HEK293 (cell line): ENCODE measurements around the gene FOXP3.

Source experiments
- CTCF ChIA-PET: fragments of 350-600 bp; formaldehyde crosslinking; extraction: SDS; loops from one replicate; lab custom pipeline; 2021; ENCODE audit warnings: antibody characterized with exemption; lab: Yijun Ruan, JAX
- POLR2A ChIA-PET: fragments of 300-600 bp; formaldehyde crosslinking; extraction: SDS; loops from one replicate; lab custom pipeline; 2020; ENCODE audit warnings: antibody characterized with exemption, inconsistent platforms; lab: Yijun Ruan, JAX
- H3K27ac ChIP-seq: fragments of 200-500 bp; sonication (Bioruptor generic); 2 replicates; pipeline ENCODE4 v1.5.1; 2014; ENCODE audit warnings: low read depth, low read length, control low read depth, inconsistent platforms; ENCODE audit errors: extremely low read depth
- H3K36me3 ChIP-seq, 2 experiments: fragments of 200-500 bp in 1 of 2; sonication (Bioruptor generic) in 1 of 2; 1 replicate in 1 of 2; 2 replicates in 1 of 2; pipeline ENCODE4 v1.5.1; 2014 to 2017; ENCODE audit warnings: inconsistent platforms in 2 of 2, low read length in 2 of 2; ENCODE audit not compliant: control insufficient read depth in 2 of 2, insufficient read depth in 1 of 2
- H3K4me1 ChIP-seq: fragments of 200-500 bp; sonication (Bioruptor generic); 2 replicates; pipeline ENCODE4 v1.5.1; 2014; ENCODE audit warnings: mild to moderate bottlenecking, low read length, inconsistent platforms; ENCODE audit not compliant: control insufficient read depth, insufficient read depth
- H3K4me3 ChIP-seq: 2 replicates; pipeline ENCODE4 v1.5.1; 2011; ENCODE audit warnings: low read depth, mild to moderate bottlenecking, control low read depth, low read length, moderate library complexity
- H3K9me3 ChIP-seq: fragments of 200-500 bp; sonication (Bioruptor generic); 2 replicates; pipeline ENCODE4 v1.5.1; 2014; ENCODE audit warnings: low read depth, low read length, inconsistent platforms; ENCODE audit not compliant: control insufficient read depth, insufficient read depth
- ATF2 ChIP-seq: fragments of 450-650 bp; formaldehyde crosslinking; IDR thresholded peaks from 2 replicates; pipeline ENCODE4 v1.5.1; 2016; ENCODE audit warnings: missing biosample characterization, missing genetic modification characterization, low read depth
- EGR2 ChIP-seq: fragments of 450-650 bp; formaldehyde crosslinking; IDR thresholded peaks from 2 replicates; pipeline ENCODE4 v1.5.1; 2016; ENCODE audit warnings: low read depth, missing biosample characterization, missing genetic modification characterization
- HOXA7 ChIP-seq: sonication (generic); formaldehyde crosslinking; IDR thresholded peaks from 2 replicates; pipeline ENCODE4 v1.8.1; 2022; ENCODE audit warnings: missing genetic modification reagents, borderline replicate concordance
- MZF1 ChIP-seq: fragments of 450-650 bp; formaldehyde crosslinking; IDR thresholded peaks from 2 replicates; pipeline ENCODE4 v1.5.1; 2017; ENCODE audit warnings: missing biosample characterization, missing genetic modification characterization, borderline replicate concordance
- PBX3 ChIP-seq: sonication (generic); formaldehyde crosslinking; IDR thresholded peaks from 2 replicates; pipeline ENCODE4 v1.8.1; 2022; ENCODE audit warnings: mild to moderate bottlenecking, moderate library complexity, missing genetic modification reagents
- SCRT2 ChIP-seq: fragments of 450-650 bp; formaldehyde crosslinking; IDR thresholded peaks from 2 replicates; pipeline ENCODE4 v1.5.1; 2016; ENCODE audit warnings: missing biosample characterization, missing genetic modification characterization
- SP2 ChIP-seq: fragments of 450-650 bp; formaldehyde crosslinking; IDR thresholded peaks from 2 replicates; pipeline ENCODE4 v1.5.1; 2016; ENCODE audit warnings: missing biosample characterization, missing genetic modification characterization
- SP7 ChIP-seq: fragments of 450-650 bp; formaldehyde crosslinking; IDR thresholded peaks from 2 replicates; pipeline ENCODE4 v1.5.1; 2016; ENCODE audit warnings: missing biosample characterization, missing genetic modification characterization
- ZBTB21 ChIP-seq: fragments of 450-650 bp; formaldehyde crosslinking; IDR thresholded peaks from 2 replicates; pipeline ENCODE4 v1.5.1; 2017; ENCODE audit warnings: missing biosample characterization, missing genetic modification characterization
- ZFHX2 ChIP-seq: fragments of 450-650 bp; formaldehyde crosslinking; conservative IDR thresholded peaks from 2 replicates; pipeline ENCODE4 v1.5.1; 2016; ENCODE audit warnings: missing biosample characterization, missing genetic modification characterization
- ZNF114 ChIP-seq: fragments of 450-650 bp; formaldehyde crosslinking; IDR thresholded peaks from 2 replicates; pipeline ENCODE4 v1.5.0; 2017; ENCODE audit warnings: missing biosample characterization, missing genetic modification characterization
- ZNF214 ChIP-seq: fragments of 450-650 bp; formaldehyde crosslinking; IDR thresholded peaks from 2 replicates; pipeline ENCODE4 v1.5.1; 2017; ENCODE audit warnings: missing biosample characterization, mild to moderate bottlenecking, missing genetic modification characterization, borderline replicate concordance
- ZNF26 ChIP-seq: fragments of 450-650 bp; formaldehyde crosslinking; IDR thresholded peaks from 2 replicates; pipeline ENCODE4 v1.5.1; 2016; ENCODE audit warnings: missing biosample characterization, missing genetic modification characterization
- ZNF341 ChIP-seq: fragments of 450-650 bp; formaldehyde crosslinking; IDR thresholded peaks from 2 replicates; pipeline ENCODE4; 2016; ENCODE audit warnings: low read depth, missing biosample characterization, missing genetic modification characterization
- ZNF426 ChIP-seq: fragments of 450-650 bp; formaldehyde crosslinking; IDR thresholded peaks from 2 replicates; pipeline ENCODE4 v1.5.1; 2017; ENCODE audit warnings: missing biosample characterization, missing genetic modification characterization, mild to moderate bottlenecking, inconsistent platforms, moderate library complexity
- ZNF596 ChIP-seq: fragments of 450-650 bp; IDR thresholded peaks from 2 replicates; pipeline ENCODE4 v1.5.0; 2018; ENCODE audit warnings: missing biosample characterization, mild to moderate bottlenecking, missing genetic modification characterization, moderate library complexity
- ZNF792 ChIP-seq: fragments of 450-650 bp; formaldehyde crosslinking; IDR thresholded peaks from 2 replicates; pipeline ENCODE4 v1.5.1; 2016; ENCODE audit warnings: missing biosample characterization, missing genetic modification characterization
- ZNF837 ChIP-seq: fragments of 450-650 bp; formaldehyde crosslinking; IDR thresholded peaks from 2 replicates; pipeline ENCODE4 v1.5.1; 2016; ENCODE audit warnings: missing biosample characterization, missing genetic modification characterization
- ZNF843 ChIP-seq: fragments of 450-650 bp; formaldehyde crosslinking; IDR thresholded peaks from 2 replicates; pipeline ENCODE4 v1.5.1; 2016; ENCODE audit warnings: missing biosample characterization, missing genetic modification characterization
- TF ChIP-seq, protein P1 (sequence below): fragments of 450-650 bp; formaldehyde crosslinking; IDR thresholded peaks from 2 replicates; pipeline ENCODE4 v1.5.1; 2017; ENCODE audit warnings: missing biosample characterization, mild to moderate bottlenecking, missing genetic modification characterization, moderate library complexity
- TF ChIP-seq, protein P2 (sequence below): fragments of 450-650 bp; formaldehyde crosslinking; IDR thresholded peaks from 2 replicates; pipeline ENCODE4 v1.5.1; 2016; ENCODE audit warnings: missing biosample characterization, missing genetic modification characterization

FOXP3 gene

DNA sequence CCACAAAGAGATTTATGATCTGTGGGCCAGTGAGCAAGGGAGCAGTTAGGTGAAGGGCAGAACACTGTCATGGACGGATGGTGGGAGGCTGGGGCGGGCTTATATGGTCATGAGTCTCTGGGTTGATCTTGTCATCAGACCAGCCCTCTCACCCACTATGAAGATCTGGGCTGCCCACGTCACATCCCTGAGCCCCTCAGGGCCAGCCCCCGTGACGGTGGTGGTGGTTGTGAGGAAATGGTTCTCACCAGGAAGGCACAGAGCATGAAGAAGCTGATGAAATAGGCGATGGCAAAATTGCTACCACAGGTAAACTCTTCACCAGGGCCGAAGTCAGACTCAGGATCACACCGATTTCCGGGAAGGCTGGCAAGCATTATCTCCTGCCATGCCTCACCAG, 53.4 kb downstream of the FOXP3 start (continued):
- TF ChIP-seq ZNF214 (tag by site-specific recombination) (no peak), MZF1 (tag by site-specific recombination) (no peak), ZNF26 (tag by site-specific recombination) (no peak), ZNF426 (no peak), HOXA7 (CRISPR knock-in tag) (no peak), ZBTB21 (tag by site-specific recombination) (no peak)
- TF ChIP-seq, protein P1, sequence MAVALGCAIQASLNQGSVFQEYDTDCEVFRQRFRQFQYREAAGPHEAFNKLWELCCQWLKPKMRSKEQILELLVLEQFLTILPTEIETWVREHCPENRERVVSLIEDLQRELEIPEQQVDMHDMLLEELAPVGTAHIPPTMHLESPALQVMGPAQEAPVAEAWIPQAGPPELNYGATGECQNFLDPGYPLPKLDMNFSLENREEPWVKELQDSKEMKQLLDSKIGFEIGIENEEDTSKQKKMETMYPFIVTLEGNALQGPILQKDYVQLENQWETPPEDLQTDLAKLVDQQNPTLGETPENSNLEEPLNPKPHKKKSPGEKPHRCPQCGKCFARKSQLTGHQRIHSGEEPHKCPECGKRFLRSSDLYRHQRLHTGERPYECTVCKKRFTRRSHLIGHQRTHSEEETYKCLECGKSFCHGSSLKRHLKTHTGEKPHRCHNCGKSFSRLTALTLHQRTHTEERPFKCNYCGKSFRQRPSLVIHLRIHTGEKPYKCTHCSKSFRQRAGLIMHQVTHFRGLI (tag by site-specific recombination), result no peak

- Histone ChIP-seq H3K36me3 (no peaks in the 10 kb centered on the region), H3K27ac (no peak overlapping the region), H3K9me3 (no peaks in the 10 kb centered on the region), H3K4me3 (no peak overlapping the region), H3K4me1 (no peaks in the 10 kb centered on the region)
- ChIA-PET POLR2A (no interaction called here), CTCF (interaction anchor here (1.1 kb wide), 1 partner anchor 20 kb away, joined by 3 read pairs; no protein-coding TSS in a partner anchor)
- TF ChIP-seq ZNF843 (no peak), SCRT2 (tag by site-specific recombination) (no peak), ZNF596 (tag by site-specific recombination) (no peak), HOXA7 (CRISPR knock-in tag) (no peak), PBX3 (CRISPR knock-in tag) (no peak), SP7 (tag by site-specific recombination) (no peak), ZNF114 (no peak), ZNF837 (tag by site-specific recombination) (no peak), SP2 (tag by site-specific recombination) (no peak)
These were observed 54.1 kb downstream of the FOXP3 start for GRCh38 chrX:49210406-49210805.

DNA sequence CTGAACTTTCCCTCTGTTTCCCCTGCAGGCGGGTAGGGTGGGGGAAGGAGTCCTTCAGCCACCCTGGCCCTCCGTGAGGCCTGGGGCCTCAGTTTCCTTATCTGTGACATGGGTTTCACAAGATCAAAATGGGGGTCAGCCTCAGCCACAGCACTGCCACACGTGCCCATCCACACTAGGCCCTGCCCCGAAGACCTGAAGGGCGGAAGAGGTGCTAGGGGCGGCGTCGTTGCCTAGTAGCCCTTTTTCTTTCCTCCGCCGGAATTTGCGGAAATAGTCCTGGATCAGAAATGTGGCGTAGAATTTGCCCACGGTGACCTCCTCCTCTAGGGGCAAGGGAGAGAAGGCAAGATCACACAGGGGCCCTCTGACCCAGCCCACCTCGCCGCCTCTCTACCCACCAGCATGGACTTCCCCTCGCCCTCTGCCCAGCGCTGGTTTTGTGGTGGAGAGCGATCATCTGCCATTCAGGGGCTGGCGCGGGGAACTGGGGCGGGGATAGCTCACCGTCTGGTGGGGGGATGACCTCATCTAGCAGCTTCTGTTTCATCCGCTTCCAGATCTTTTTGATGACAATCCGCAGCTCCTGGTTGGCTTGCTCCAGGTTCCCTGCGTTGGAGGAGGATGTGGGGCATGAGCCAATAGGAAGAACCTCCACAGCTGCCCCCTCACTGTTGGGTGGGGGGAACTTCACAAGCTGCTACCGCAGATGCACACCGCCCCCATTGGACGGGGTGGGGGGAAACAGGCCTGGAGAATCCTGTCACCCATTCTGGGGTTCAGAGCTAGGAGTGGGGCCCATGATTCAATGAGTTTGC, 54.9 kb downstream of the FOXP3 start:
- no peak overlapping the region for H3K4me3 ChIP-seq
- H3K27ac ChIP-seq, result no peak overlapping the region
- ChIA-PET POLR2A (interaction anchor here (0.7 kb wide), 1 partner anchor 19 kb away, joined by 4 read pairs; no protein-coding TSS in a partner anchor), CTCF (interaction anchor here (1.1 kb wide), 1 partner anchor 19 kb away, joined by 3 read pairs; no protein-coding TSS in a partner anchor)
- no peaks in the 10 kb centered on the region for H3K36me3 ChIP-seq
- H3K9me3 ChIP-seq, result no peaks in the 10 kb centered on the region
- no peaks in the 10 kb centered on the region for H3K4me1 ChIP-seq
- TF ChIP-seq ZFHX2 (tag by site-specific recombination) (peak; percentile 62), ZNF792 (tag by site-specific recombination) (no peak), ZNF341 (tag by site-specific recombination) (peak; percentile 43), EGR2 (tag by site-specific recombination) (peak; percentile 56; the same call in 1 of the 2 replicates), ATF2 (tag by site-specific recombination) (peak; percentile 46)
- TF ChIP-seq, protein P2, sequence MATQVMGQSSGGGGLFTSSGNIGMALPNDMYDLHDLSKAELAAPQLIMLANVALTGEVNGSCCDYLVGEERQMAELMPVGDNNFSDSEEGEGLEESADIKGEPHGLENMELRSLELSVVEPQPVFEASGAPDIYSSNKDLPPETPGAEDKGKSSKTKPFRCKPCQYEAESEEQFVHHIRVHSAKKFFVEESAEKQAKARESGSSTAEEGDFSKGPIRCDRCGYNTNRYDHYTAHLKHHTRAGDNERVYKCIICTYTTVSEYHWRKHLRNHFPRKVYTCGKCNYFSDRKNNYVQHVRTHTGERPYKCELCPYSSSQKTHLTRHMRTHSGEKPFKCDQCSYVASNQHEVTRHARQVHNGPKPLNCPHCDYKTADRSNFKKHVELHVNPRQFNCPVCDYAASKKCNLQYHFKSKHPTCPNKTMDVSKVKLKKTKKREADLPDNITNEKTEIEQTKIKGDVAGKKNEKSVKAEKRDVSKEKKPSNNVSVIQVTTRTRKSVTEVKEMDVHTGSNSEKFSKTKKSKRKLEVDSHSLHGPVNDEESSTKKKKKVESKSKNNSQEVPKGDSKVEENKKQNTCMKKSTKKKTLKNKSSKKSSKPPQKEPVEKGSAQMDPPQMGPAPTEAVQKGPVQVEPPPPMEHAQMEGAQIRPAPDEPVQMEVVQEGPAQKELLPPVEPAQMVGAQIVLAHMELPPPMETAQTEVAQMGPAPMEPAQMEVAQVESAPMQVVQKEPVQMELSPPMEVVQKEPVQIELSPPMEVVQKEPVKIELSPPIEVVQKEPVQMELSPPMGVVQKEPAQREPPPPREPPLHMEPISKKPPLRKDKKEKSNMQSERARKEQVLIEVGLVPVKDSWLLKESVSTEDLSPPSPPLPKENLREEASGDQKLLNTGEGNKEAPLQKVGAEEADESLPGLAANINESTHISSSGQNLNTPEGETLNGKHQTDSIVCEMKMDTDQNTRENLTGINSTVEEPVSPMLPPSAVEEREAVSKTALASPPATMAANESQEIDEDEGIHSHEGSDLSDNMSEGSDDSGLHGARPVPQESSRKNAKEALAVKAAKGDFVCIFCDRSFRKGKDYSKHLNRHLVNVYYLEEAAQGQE (tag by site-specific recombination), result no peak
